HS-5 (cell line): ENCODE data around the gene SOX12.
"Not testable (repeated sequence)": the region's sequence is repeated elsewhere in the genome, so short reads cannot be mapped to it uniquely, and the experiment has no call there.

Experiments used
- DNase-seq: peaks from one replicate; pipeline ENCODE4 v3.0.0-alpha.2; 2012; ENCODE audit warnings: low read depth

SOX12 gene

GRCh38 chr20:362271-363254 lies 37.2 kb downstream of the SOX12 start:
- DNase-seq: peak; percentile 59

DNA sequence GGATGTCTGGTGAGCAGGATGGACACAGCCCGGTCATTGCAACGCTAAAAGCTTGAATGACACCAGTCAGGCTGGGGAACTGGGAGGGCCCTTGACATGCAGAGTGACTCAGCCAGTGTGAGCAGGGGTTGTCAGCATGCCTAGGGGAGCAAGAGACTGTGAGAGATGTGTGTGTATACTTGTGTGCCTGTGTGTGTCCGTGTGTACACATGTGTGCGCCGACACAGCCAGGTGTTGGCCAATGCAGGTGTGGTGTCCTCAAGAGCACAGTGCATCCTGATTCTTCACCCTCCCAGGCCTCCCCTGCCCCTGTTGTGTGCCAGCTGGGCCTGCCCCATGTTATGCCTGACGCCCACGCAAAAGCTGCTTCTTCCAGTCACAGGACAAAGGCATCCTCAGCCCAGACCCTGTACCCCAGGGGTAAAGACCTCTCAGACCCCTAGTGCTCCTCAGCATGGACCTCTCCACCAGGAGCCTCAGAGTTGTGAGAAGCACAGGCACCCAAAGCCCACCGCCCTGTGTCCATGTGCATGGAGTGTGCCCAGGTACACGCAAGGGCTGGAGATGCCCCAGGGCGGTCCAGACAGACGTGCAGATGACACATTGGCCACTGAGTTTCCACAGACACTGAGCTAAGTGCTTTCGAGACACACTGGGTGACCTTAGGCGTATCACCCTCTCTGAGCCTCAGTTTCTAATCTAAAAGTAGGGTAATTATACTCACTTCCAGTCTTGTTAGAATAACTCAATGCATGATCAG lies 38.1 kb downstream of the SOX12 start:
- DNase-seq: no peak

GRCh38 chr20:364905-365794 lies 39.8 kb downstream of the SOX12 start:
- DNase-seq: no peak

DNA sequence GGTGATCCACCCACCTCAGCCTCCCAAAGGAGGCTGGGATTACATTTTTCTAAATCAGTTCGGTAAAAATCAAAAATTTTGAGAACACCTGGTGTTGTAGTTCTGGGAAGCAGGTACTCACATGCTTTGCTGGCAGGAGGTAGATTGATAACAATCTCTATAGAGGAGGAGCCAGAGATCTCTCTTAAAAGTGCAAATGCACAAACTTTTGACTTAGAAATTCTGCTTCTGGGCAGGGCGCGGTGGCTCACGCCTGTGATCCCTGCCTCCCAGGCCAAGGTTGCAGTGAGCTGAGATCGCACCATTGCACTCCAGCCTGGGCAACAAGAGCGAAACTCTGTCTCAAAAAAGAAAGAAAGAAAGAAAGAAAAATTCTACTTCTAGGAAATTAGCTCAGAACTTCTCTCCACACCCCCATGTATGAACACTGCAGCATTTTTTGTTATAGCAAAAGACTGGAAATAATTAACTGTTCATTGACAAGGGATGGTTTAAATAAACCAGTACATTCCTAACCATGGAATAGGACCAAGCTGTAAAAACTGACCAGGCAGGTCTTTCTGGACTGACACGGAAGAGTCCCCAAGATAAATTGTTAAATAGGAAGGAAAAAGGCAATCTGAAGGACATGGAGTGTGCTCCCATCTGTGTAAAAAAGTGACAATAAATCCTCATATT lies 40.8 kb downstream of the SOX12 start:
- no peak for DNase-seq

- DNase-seq: no peak
These were observed 41.5 kb downstream of the SOX12 start for GRCh38 chr20:366719-367485.

DNA sequence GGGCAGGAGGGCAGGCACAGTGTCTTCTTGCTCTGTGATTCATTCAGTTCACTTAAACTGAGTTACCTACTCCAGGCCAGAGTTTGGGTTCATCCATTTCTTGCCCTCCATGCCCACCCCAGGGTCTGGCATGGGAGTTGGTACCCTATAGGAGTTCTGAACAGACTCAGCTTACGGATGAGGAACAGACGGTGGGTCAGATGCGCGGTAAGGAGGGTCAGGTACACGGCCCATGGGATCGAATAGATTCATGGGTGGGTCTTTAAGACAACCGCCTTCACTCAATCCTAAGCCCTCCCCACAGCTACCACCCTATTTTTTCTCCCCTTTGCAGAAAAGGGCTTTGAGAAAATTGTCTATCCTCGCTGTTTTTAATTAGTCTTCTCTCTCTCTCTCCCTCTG lies 42.1 kb downstream of the SOX12 start:
- DNase-seq: no peak

- DNase-seq: no peak
These were observed 43.6 kb downstream of the SOX12 start for GRCh38 chr20:368915-369314.

GRCh38 chr20:370151-370600 lies 44.8 kb downstream of the SOX12 start:
- no peak for DNase-seq

GRCh38 chr20:370977-371754 lies 45.8 kb downstream of the SOX12 start:
- DNase-seq: no peak

- DNase-seq: peak; percentile 52
These were observed 46.6 kb downstream of the SOX12 start for GRCh38 chr20:371755-372542.

- DNase-seq: not testable (repeated sequence)
These were observed 47.3 kb downstream of the SOX12 start for GRCh38 chr20:372543-373082.

GRCh38 chr20:373171-373890 lies 48.0 kb downstream of the SOX12 start:
- peak; percentile 36 for DNase-seq

DNA sequence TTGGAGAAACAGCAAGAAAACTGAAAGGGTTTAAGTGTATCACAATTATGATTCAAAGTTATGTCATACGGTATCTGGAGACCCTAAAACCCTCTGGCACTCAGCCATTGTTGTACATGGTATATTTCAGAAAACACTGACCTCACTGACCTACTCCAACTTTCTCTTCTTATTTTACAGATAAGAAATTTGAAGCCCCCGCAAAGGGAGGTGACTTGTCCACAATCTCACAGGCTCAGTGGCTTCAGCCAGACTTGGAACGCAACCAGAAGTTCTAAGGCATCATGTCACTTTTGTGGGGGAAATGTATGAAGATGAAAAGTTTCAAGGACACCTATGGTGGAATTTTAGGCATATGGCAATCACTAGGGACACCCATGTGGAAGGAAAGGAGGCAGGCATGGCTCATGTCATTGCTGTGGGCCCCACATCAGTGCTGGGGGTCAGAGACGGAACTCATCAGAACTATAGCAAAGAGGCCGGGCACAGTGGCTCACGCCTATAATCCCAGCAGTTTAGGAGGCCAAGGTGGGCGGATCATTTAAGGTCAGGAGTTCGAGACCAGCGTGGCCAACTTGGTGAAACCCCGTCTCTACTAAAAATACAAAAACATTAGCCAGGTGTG lies 50.0 kb downstream of the SOX12 start:
- no peak for DNase-seq

- DNase-seq: no peak
These were observed 50.7 kb downstream of the SOX12 start for GRCh38 chr20:376089-376488.

DNA sequence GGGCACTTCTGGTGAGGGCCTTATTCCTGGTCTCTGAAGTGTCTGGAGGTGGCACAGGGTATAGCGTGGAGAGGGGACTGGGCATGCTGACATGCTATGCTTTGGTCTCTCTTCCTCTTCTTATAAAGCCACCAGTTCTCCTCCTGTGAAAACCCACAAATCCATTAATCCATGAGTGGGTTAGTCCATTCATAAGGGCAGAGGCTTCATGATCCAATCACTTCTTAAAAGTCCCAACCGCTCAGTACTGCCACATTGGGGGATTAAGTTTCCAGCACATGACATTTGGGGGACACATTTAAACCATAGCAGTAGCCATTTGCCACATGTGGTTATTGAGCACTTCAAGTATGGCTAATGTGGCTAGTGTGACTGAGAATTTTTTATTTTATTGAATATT lies 51.4 kb downstream of the SOX12 start:
- no peak for DNase-seq

DNA sequence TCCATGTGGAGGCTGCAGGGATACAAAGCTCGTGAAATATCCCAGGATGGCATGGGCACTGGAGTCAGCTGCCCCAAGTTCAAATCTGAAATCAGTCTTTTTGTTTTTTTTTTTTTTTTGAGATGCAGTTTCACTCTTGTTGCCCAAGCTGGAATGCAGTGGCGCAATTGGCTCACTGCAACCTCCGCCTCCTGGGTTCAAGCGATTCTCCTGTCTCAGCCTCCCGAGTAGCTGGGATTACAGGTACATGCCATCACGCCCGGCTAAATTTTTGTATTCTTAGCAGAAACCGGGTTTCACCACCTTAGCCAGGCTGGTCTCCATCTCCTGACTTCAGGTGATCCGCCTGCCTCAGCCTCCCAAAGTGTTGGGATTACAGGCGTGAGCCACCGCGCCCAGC lies 52.2 kb downstream of the SOX12 start:
- not testable (repeated sequence) for DNase-seq

DNA sequence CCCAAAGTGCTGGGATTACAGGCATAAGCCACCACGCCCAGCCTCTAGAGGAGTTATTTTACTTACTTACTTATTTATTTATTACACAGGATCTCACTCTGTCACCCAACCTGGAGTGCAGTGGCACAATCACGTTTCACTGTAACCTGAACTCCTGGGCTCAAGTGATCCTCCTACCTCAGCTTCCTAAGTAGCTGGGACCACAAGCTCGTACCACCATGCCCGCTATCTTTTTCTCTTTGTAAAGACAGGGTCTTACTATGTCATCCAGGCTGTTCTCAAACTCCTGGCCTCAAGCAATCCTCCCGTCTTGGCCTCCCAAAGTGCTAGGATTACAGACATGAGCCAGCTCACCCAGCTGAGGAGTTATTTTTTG lies 53.6 kb downstream of the SOX12 start:
- DNase-seq: no peak
